ENCODE measurements around the gene CENPO.

- TF ChIP-seq, protein P1, sequence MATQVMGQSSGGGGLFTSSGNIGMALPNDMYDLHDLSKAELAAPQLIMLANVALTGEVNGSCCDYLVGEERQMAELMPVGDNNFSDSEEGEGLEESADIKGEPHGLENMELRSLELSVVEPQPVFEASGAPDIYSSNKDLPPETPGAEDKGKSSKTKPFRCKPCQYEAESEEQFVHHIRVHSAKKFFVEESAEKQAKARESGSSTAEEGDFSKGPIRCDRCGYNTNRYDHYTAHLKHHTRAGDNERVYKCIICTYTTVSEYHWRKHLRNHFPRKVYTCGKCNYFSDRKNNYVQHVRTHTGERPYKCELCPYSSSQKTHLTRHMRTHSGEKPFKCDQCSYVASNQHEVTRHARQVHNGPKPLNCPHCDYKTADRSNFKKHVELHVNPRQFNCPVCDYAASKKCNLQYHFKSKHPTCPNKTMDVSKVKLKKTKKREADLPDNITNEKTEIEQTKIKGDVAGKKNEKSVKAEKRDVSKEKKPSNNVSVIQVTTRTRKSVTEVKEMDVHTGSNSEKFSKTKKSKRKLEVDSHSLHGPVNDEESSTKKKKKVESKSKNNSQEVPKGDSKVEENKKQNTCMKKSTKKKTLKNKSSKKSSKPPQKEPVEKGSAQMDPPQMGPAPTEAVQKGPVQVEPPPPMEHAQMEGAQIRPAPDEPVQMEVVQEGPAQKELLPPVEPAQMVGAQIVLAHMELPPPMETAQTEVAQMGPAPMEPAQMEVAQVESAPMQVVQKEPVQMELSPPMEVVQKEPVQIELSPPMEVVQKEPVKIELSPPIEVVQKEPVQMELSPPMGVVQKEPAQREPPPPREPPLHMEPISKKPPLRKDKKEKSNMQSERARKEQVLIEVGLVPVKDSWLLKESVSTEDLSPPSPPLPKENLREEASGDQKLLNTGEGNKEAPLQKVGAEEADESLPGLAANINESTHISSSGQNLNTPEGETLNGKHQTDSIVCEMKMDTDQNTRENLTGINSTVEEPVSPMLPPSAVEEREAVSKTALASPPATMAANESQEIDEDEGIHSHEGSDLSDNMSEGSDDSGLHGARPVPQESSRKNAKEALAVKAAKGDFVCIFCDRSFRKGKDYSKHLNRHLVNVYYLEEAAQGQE (IDR thresholded peaks at IDR 0.05; ENCODE audit: insufficient read depth in 1 of 2, low read depth in 2 of 2, low read length in 2 of 2) = no peak
- peak; percentile 35 for TF ChIP-seq POLR2AphosphoS5 (IDR thresholded peaks at IDR 0.05; ENCODE audit: low read depth, low read length)
- TF ChIP-seq TAF1 (IDR thresholded peaks at IDR 0.05; ENCODE audit: borderline replicate concordance, insufficient read depth, low read length) = no peak
- TF ChIP-seq SIN3A (IDR thresholded peaks at IDR 0.05; ENCODE audit: borderline replicate concordance, insufficient read depth, low read length) = no peak
- no peak for TF ChIP-seq FOXP2 (optimal IDR thresholded peaks at IDR 0.05; ENCODE audit: borderline replicate concordance, extremely low read depth, extremely low read length, insufficient read depth)
Observed at GRCh38 chr2:24827321-24828237, 34.4 kb downstream of the CENPO start.
